K562 (cell line): ENCODE measurements around the gene LRRC3C. TPM values are rescaled to one million over a fixed set of nuclear protein-coding genes. Genes with fewer than 3 reads are reported as not detected.

Source experiments
- ARHGAP35 ChIP-seq: fragments of 450-650 bp; IDR thresholded peaks from 2 replicates; pipeline ENCODE4 v1.6.1; 2018; ENCODE audit not compliant: partially characterized antibody
- CHD2 ChIP-seq: IDR thresholded peaks from 2 replicates; pipeline ENCODE4 v1.6.1; 2011; ENCODE audit warnings: low read depth, low read length
- CREBBP ChIP-seq: IDR thresholded peaks from one replicate; pipeline ENCODE4 v1.6.1; 2012; ENCODE audit warnings: low read depth, mild to moderate bottlenecking, control low read depth, inconsistent platforms, low read length
- ELF2 ChIP-seq: fragments of 250-450 bp; sonication (Bioruptor Pico); IDR thresholded peaks from 2 replicates; pipeline ENCODE4 v1.5.0; 2021; ENCODE audit warnings: mild to moderate bottlenecking
- FUS ChIP-seq: fragments of 200-400 bp; formaldehyde crosslinking; optimal IDR thresholded peaks from 2 replicates; pipeline ENCODE3; 2017; ENCODE audit warnings: low read depth, low read length
- ILF3 ChIP-seq: fragments of 450-650 bp; IDR thresholded peaks from 2 replicates; pipeline ENCODE4 v1.6.1; 2018; ENCODE audit warnings: antibody characterized with exemption, mild to moderate bottlenecking, moderate library complexity, borderline replicate concordance
- KLF1 ChIP-seq: fragments of 450-650 bp; IDR thresholded peaks from 2 replicates; pipeline ENCODE4 v1.6.1; 2016; ENCODE audit warnings: missing genetic modification characterization, missing compliant biosample characterization
- MCM3 ChIP-seq: fragments of 450-650 bp; IDR thresholded peaks from 2 replicates; pipeline ENCODE4 v1.6.1; 2016
- MYC ChIP-seq, 2 experiments: fragments of 250-450 bp in 1 of 2; sonication (Bioruptor Pico) in 1 of 2; IDR thresholded peaks; 2 replicates each; pipeline versions ENCODE4 v1.5.1 to v1.6.1; 2012 to 2021; ENCODE audit warnings: low read depth in 2 of 2, borderline replicate concordance in 1 of 2, improper control_type of control experiment in 1 of 2, low read length in 1 of 2, mild to moderate bottlenecking in 1 of 2, moderate library complexity in 1 of 2
- NONO ChIP-seq, 2 experiments: fragments of 200-400 bp in 1 of 2; fragments of 450-650 bp in 1 of 2; formaldehyde crosslinking in 1 of 2; IDR thresholded peaks; 2 replicates each; pipeline ENCODE4 v1.6.1; 2017; ENCODE audit warnings: low read depth in 2 of 2, mild to moderate bottlenecking in 2 of 2, moderate library complexity in 2 of 2, low read length in 1 of 2
- PCBP2 ChIP-seq: fragments of 200-400 bp; formaldehyde crosslinking; IDR thresholded peaks from 2 replicates; pipeline ENCODE4 v1.6.1; 2018; ENCODE audit warnings: low read length, low read depth, mild to moderate bottlenecking, moderate library complexity; ENCODE audit not compliant: poor library complexity, severe bottlenecking
- PPARD ChIP-seq: fragments of 250-450 bp; sonication (Bioruptor Pico); IDR thresholded peaks from 2 replicates; pipeline ENCODE4 v1.8.0; 2022; ENCODE audit warnings: inconsistent platforms, mild to moderate bottlenecking, moderate library complexity
- SOX6 ChIP-seq: fragments of 450-650 bp; IDR thresholded peaks from 2 replicates; pipeline ENCODE4 v1.6.1; 2014; ENCODE audit warnings: mild to moderate bottlenecking
- SUPT5H ChIP-seq: fragments of 450-650 bp; IDR thresholded peaks from 2 replicates; pipeline ENCODE4 v1.6.1; 2016
- TAF15 ChIP-seq: fragments of 200-400 bp; formaldehyde crosslinking; IDR thresholded peaks from 2 replicates; pipeline ENCODE4 v1.6.1; 2017; ENCODE audit warnings: mild to moderate bottlenecking, low read depth, low read length, moderate library complexity
- WHSC1 ChIP-seq: IDR thresholded peaks from one replicate; pipeline ENCODE4 v1.6.1; 2012; ENCODE audit warnings: low read length, control low read depth, inconsistent platforms
- ZFP36 ChIP-seq: fragments of 150-350 bp; IDR thresholded peaks from 2 replicates; pipeline ENCODE4 v1.6.1; 2018; ENCODE audit warnings: low read length, low read depth; ENCODE audit not compliant: partially characterized antibody
- ZFPM2 ChIP-seq: fragments of 250-450 bp; sonication (Bioruptor Pico); IDR thresholded peaks from 2 replicates; pipeline ENCODE4 v1.5.1; 2022; ENCODE audit warnings: mild to moderate bottlenecking
- ZNF431 ChIP-seq: sonication (generic); formaldehyde crosslinking; IDR thresholded peaks from 2 replicates; pipeline ENCODE4 v1.8.0; 2022; ENCODE audit warnings: mild to moderate bottlenecking, missing genetic modification reagents
- polyA plus RNA-seq, 8 experiments: library from polyadenylated mRNA; depleted of rRNA in 4 of 8; stranded (reverse) in 5 of 8; unstranded in 3 of 8; fragments of >200 nt; fragmentation: Nextera tagmentation in 2 of 8; fragmentation: Illumina TruSeq in 1 of 8; extraction: Ambion mirVana in 2 of 8; extraction: Trizol in 1 of 8; gene quantifications; 2 replicates each; pipeline versions ENCODE4 v1.2.1 to v1.2.3, GENCODE V29; 2011 to 2014; ENCODE audit warnings: inconsistent platforms in 1 of 8, missing spikeins in 1 of 8
- total RNA-seq, 7 experiments: library from RNA; depleted of rRNA in 6 of 7; stranded (reverse); fragments of >200 nt in 6 of 7; fragmentation: Illumina TruSeq in 2 of 7; extraction: Trizol in 2 of 7; gene quantifications; 2 replicates each; pipeline versions ENCODE4 v1.2.1 to v1.2.3, GENCODE V29; 2011 to 2021; ENCODE audit warnings: low replicate concordance in 1 of 7
- TF ChIP-seq, protein P1 (sequence below), 3 experiments: IDR thresholded peaks in 2 of 3; conservative IDR thresholded peaks in 1 of 3; 2 replicates each; pipeline ENCODE4 v1.5.1; 2011 to 2012; ENCODE audit warnings: low read length in 3 of 3, mild to moderate bottlenecking in 3 of 3, control low read depth in 2 of 3, improper control_type of control experiment in 1 of 3, inconsistent platforms in 1 of 3, low read depth in 1 of 3, mixed read lengths in 1 of 3, moderate library complexity in 1 of 3; ENCODE audit not compliant: insufficient read depth in 2 of 3
- TF ChIP-seq, protein P2 (sequence below): sonication (generic); IDR thresholded peaks from 2 replicates; pipeline ENCODE4 v1.6.1; 2016
- TF ChIP-seq, protein P3 (sequence below), 2 experiments: fragments of 150-350 bp in 1 of 2; IDR thresholded peaks; 2 replicates each; pipeline ENCODE4 v1.6.1; 2012 to 2016; ENCODE audit warnings: low read depth in 2 of 2, low read length in 2 of 2, mild to moderate bottlenecking in 1 of 2, moderate library complexity in 1 of 2

The LRRC3C gene
- total and polyA plus RNA-seq, 9 of the 15 experiments (the other 6 are each of a cell fraction or from before 2014, with no cell fraction given) = not detected

DNA sequence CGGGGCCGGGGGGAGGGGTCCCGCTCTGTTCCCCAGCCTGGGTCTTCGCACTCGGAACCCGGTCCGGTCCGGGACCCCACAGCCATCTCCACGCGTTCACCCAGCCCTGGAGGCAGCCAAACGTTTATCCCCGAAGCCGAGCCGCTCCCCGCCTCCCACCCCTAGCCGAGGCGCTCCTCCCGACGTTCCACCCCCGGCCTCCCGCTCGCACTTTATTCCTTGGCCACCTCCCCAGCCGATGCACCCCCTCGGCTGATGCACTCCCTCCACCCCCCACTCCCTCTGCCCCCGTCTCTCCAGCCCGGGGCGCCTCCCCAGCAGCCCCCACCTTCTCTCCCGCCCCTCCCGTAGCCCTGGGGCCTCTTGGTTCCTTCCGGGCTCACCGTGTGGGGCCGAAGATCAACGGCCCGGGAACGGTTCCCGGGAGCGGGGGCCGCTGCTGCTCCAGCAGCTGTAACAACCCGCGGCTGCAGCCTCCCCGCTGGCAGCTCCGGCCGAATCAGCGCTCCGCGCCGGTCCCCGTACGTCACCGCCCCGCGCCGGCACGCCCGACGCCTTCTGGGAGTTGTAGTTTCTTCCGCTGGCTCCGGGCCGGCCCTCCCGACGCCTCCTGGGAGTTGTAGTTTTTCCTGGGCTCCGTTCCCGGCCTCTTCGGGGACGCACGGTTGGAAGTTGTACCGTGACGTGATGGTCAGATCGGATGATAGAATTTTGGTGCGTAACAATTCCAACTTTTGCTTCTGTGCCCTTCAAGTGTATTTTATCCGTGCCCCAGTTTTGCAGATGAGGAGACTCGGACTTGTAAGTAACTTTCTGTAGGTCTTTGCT, at the start of gene LRRC3C, which contains the start of gene ORMDL3 (continued):
- TF ChIP-seq, protein P1, sequence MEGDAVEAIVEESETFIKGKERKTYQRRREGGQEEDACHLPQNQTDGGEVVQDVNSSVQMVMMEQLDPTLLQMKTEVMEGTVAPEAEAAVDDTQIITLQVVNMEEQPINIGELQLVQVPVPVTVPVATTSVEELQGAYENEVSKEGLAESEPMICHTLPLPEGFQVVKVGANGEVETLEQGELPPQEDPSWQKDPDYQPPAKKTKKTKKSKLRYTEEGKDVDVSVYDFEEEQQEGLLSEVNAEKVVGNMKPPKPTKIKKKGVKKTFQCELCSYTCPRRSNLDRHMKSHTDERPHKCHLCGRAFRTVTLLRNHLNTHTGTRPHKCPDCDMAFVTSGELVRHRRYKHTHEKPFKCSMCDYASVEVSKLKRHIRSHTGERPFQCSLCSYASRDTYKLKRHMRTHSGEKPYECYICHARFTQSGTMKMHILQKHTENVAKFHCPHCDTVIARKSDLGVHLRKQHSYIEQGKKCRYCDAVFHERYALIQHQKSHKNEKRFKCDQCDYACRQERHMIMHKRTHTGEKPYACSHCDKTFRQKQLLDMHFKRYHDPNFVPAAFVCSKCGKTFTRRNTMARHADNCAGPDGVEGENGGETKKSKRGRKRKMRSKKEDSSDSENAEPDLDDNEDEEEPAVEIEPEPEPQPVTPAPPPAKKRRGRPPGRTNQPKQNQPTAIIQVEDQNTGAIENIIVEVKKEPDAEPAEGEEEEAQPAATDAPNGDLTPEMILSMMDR (IDR thresholded peaks at IDR 0.05 in 2 of 3, conservative IDR thresholded peaks at IDR 0.05 in 1 of 3; ENCODE audit: insufficient read depth in 2 of 3, low read depth in 1 of 3, low read length in 3 of 3) = no peak
- TF ChIP-seq ZNF431 (CRISPR knock-in tag) = no peak
- 0 out of 2 replicates have a peak, but pooled peaks have one; percentile 25 for TF ChIP-seq MYC (IDR thresholded peaks at IDR 0.05; ENCODE audit: low read depth, low read length)
- no peak for TF ChIP-seq MYC (CRISPR knock-in tag; IDR thresholded peaks at IDR 0.05; ENCODE audit: borderline replicate concordance, low read depth)
- no peak for TF ChIP-seq ZFPM2 (CRISPR knock-in tag)
- no peak for TF ChIP-seq MCM3
- no peak for TF ChIP-seq CHD2
- TF ChIP-seq ARHGAP35 = no peak
- TF ChIP-seq SUPT5H = peak; percentile 82
- TF ChIP-seq, protein P2, sequence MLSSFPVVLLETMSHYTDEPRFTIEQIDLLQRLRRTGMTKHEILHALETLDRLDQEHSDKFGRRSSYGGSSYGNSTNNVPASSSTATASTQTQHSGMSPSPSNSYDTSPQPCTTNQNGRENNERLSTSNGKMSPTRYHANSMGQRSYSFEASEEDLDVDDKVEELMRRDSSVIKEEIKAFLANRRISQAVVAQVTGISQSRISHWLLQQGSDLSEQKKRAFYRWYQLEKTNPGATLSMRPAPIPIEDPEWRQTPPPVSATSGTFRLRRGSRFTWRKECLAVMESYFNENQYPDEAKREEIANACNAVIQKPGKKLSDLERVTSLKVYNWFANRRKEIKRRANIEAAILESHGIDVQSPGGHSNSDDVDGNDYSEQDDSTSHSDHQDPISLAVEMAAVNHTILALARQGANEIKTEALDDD = no peak
- no peak for TF ChIP-seq TAF15
- TF ChIP-seq KLF1 (tag) = no peak
- no peak for TF ChIP-seq ELF2 (CRISPR knock-in tag)
- TF ChIP-seq SOX6 = no peak
- TF ChIP-seq, protein P3, sequence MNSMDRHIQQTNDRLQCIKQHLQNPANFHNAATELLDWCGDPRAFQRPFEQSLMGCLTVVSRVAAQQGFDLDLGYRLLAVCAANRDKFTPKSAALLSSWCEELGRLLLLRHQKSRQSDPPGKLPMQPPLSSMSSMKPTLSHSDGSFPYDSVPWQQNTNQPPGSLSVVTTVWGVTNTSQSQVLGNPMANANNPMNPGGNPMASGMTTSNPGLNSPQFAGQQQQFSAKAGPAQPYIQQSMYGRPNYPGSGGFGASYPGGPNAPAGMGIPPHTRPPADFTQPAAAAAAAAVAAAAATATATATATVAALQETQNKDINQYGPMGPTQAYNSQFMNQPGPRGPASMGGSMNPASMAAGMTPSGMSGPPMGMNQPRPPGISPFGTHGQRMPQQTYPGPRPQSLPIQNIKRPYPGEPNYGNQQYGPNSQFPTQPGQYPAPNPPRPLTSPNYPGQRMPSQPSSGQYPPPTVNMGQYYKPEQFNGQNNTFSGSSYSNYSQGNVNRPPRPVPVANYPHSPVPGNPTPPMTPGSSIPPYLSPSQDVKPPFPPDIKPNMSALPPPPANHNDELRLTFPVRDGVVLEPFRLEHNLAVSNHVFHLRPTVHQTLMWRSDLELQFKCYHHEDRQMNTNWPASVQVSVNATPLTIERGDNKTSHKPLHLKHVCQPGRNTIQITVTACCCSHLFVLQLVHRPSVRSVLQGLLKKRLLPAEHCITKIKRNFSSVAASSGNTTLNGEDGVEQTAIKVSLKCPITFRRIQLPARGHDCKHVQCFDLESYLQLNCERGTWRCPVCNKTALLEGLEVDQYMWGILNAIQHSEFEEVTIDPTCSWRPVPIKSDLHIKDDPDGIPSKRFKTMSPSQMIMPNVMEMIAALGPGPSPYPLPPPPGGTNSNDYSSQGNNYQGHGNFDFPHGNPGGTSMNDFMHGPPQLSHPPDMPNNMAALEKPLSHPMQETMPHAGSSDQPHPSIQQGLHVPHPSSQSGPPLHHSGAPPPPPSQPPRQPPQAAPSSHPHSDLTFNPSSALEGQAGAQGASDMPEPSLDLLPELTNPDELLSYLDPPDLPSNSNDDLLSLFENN (IDR thresholded peaks at IDR 0.05; ENCODE audit: low read depth in 2 of 2, low read length in 2 of 2) = 0 out of 4 replicates have a peak, but pooled peaks of 1 of the 2 experiments have one; percentile 28
- no peak for TF ChIP-seq ILF3
- no peak for TF ChIP-seq PPARD (CRISPR knock-in tag)
- no peak for TF ChIP-seq NONO (IDR thresholded peaks at IDR 0.05; ENCODE audit: low read depth in 2 of 2, low read length in 1 of 2)
- TF ChIP-seq FUS = no peak
- TF ChIP-seq PCBP2 = no peak
- TF ChIP-seq ZFP36 = no peak
- TF ChIP-seq CREBBP = no peak
- no peak for TF ChIP-seq WHSC1
